ENCODE data around the gene N4BP2. TPM values are rescaled to one million over a fixed set of nuclear protein-coding genes. Genes with fewer than 3 reads are reported as not detected.

N4BP2 gene
- total RNA-seq, 1 experiment from 2014 or later = 5.3 TPM

DNA sequence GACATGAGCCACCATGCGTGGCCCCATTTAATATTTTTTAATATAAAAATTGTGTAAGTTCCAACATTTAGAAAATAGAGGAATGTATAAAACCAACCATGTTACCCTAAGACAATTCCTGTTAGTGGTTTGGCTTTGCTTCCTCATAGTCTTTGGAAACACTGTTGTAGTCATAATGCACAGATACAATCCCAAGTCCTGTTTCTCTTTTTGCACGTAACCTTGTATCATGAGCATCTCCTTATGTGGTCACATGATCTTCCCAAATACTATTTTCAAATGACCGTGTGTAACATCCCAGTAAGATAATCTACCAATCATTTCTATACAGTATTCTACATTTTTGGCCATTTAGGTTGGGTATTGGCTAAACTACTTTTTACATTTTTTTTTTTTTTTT, 126.3 kb downstream of the N4BP2 start:
- DNase-seq = no peak
- Mint-ChIP-seq H3K27me3 (ENCODE audit: unreplicated experiment) (no peaks in the 10 kb centered on the region), H3K4me3 (ENCODE audit: low read depth, unreplicated experiment) (no peak overlapping the region), H3K36me3 (ENCODE audit: insufficient read depth, unreplicated experiment) (no peaks in the 10 kb centered on the region), H3K9me3 (ENCODE audit: low read depth, unreplicated experiment) (peaks cover 2% of the 10 kb centered on the region), H3K4me1 (ENCODE audit: low read depth, unreplicated experiment) (no peaks in the 10 kb centered on the region), H3K27ac (ENCODE audit: unreplicated experiment) (no peak overlapping the region)
- no TSS peak for BruUV-seq (replicated peaks)
- intact Hi-C loops (cut with micrococcal nuclease; ENCODE audit: unreplicated experiment) = no loop called here
- CTCF ChIA-PET = no interaction called here
- TF ChIP-seq, protein P1, sequence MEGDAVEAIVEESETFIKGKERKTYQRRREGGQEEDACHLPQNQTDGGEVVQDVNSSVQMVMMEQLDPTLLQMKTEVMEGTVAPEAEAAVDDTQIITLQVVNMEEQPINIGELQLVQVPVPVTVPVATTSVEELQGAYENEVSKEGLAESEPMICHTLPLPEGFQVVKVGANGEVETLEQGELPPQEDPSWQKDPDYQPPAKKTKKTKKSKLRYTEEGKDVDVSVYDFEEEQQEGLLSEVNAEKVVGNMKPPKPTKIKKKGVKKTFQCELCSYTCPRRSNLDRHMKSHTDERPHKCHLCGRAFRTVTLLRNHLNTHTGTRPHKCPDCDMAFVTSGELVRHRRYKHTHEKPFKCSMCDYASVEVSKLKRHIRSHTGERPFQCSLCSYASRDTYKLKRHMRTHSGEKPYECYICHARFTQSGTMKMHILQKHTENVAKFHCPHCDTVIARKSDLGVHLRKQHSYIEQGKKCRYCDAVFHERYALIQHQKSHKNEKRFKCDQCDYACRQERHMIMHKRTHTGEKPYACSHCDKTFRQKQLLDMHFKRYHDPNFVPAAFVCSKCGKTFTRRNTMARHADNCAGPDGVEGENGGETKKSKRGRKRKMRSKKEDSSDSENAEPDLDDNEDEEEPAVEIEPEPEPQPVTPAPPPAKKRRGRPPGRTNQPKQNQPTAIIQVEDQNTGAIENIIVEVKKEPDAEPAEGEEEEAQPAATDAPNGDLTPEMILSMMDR (IDR thresholded peaks at IDR 0.05; ENCODE audit: unreplicated experiment) = no peak

DNA sequence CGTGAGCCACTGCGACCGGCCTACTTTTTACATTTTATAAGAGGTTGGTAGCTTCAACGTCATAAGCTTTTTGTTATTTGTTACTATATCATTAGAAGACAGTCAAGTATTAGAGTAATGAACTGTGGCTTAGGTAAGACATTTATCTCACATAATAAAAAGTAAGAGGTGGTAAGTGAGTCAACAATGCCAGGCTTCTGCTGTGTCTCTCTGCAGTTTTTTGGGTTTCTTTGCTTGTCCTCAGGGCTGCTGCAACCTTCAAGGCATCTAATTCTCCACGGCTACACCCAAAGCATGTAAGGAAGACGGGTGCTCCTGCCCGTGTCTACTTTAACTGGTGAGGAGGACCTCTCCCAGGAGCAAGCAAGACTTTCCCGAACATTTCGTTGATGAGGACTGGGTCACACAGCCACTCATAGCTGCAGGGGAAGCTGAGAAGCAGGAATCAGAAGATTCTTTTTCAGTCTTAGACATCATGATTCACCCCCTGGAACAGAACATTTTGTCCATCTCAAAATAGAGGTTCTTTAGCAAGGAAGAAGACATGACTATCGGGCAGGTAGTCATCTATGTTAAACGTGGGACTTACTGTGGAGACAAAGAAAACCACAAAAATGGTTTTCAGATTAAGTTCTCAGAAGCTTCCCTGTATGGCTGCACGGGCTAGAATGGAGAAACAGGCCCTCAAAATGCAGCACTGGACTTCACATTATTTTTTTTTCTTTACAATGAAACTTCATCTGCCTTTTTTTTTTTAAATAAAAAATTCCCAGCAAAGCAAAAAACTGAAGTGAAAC, 127.2 kb downstream of the N4BP2 start:
- DNase-seq = no peak

DNA sequence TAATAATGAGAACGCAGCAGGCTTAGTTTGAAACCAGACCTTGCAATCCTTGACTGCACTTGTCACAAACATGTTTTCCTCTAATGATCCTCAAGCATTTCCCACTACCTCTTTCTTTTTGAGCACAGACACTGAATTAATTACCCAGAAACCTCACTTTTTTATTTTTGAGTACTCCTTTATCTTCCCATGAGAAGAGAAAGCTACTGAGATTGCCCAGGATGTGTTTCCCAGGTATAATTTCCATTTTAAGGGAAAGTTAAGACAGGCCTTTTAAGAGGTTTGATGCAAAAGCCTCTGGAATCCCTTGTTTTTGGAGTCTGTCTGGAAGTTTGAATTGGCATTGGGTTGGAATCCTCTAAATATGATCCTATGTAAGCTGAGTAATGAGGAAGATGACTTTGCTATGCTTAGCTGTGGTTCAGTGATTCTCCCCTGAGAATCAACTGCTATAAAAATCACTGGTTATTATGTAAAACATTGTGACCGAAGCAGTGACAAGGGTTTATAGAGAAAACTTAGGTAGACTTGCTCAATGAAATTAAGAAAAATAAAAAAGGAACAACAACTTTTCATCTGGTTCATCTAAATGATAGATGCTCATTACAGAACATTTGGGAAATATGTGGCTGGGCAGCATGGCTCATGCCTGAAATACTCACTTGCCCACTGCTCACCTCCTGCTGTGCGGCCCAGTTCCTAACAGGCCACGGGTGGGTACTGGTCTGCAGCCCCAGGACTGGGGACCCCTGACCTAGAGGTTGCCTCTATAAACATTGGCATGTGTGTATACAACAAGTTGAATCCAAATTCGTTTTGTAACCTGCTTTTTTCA, 129.4 kb downstream of the N4BP2 start:
- no peak for DNase-seq
- no TSS peak for BruUV-seq (replicated peaks)
- H3K9me3 Mint-ChIP-seq (ENCODE audit: low read depth, unreplicated experiment) = peaks cover 1% of the 10 kb centered on the region
- H3K27me3 Mint-ChIP-seq (ENCODE audit: unreplicated experiment) = no peaks in the 10 kb centered on the region
- no peak overlapping the region for H3K27ac Mint-ChIP-seq (ENCODE audit: unreplicated experiment)
- TF ChIP-seq, protein P1 (IDR thresholded peaks at IDR 0.05; ENCODE audit: unreplicated experiment) = no peak
- no peak overlapping the region for H3K4me3 Mint-ChIP-seq (ENCODE audit: low read depth, unreplicated experiment)
- no peaks in the 10 kb centered on the region for H3K36me3 Mint-ChIP-seq (ENCODE audit: insufficient read depth, unreplicated experiment)
- H3K4me1 Mint-ChIP-seq (ENCODE audit: low read depth, unreplicated experiment) = peaks cover 4% of the 10 kb centered on the region
- intact Hi-C loops (cut with micrococcal nuclease; ENCODE audit: unreplicated experiment) = no loop called here
- CTCF ChIA-PET = no interaction called here

More for the DNA sequence above, 127.2 kb downstream of the N4BP2 start:
- peaks cover 2% of the 10 kb centered on the region for H3K9me3 Mint-ChIP-seq (ENCODE audit: low read depth, unreplicated experiment)
- H3K4me3 Mint-ChIP-seq (ENCODE audit: low read depth, unreplicated experiment) = no peak overlapping the region
- no peak overlapping the region for H3K27ac Mint-ChIP-seq (ENCODE audit: unreplicated experiment)
- no peaks in the 10 kb centered on the region for H3K27me3 Mint-ChIP-seq (ENCODE audit: unreplicated experiment)
- H3K36me3 Mint-ChIP-seq (ENCODE audit: insufficient read depth, unreplicated experiment) = no peaks in the 10 kb centered on the region
- TF ChIP-seq, protein P1 (IDR thresholded peaks at IDR 0.05; ENCODE audit: unreplicated experiment) = no peak
- no TSS peak for BruUV-seq (replicated peaks)
- H3K4me1 Mint-ChIP-seq (ENCODE audit: low read depth, unreplicated experiment) = no peaks in the 10 kb centered on the region
- CTCF ChIA-PET = no interaction called here
- intact Hi-C loops (cut with micrococcal nuclease; ENCODE audit: unreplicated experiment) = no loop called here

DNA sequence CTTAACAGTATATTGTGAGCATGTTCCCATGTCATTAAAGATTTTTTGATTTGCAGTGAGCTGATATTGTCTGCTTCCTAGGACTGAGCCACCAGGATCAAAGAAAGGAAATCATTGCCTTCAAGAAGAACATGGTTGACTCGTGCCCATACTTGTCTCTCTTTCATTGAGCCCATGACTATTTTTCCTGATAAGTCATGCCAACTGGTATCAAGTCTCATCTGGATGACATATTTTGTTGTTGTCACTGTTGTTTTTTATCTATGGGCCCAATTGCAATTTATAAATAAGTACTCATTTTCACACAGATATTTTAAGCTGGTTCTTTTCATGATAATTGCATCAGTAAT, 130.0 kb downstream of the N4BP2 start:
- TF ChIP-seq, protein P1 (IDR thresholded peaks at IDR 0.05; ENCODE audit: unreplicated experiment) = no peak
- CTCF ChIA-PET = no interaction called here
- no TSS peak for BruUV-seq (replicated peaks)
- no peak overlapping the region for H3K27ac Mint-ChIP-seq (ENCODE audit: unreplicated experiment)
- peaks cover 10% of the 10 kb centered on the region for H3K4me1 Mint-ChIP-seq (ENCODE audit: low read depth, unreplicated experiment)
- intact Hi-C loops (cut with micrococcal nuclease; ENCODE audit: unreplicated experiment) = no loop called here
- H3K9me3 Mint-ChIP-seq (ENCODE audit: low read depth, unreplicated experiment) = no peaks in the 10 kb centered on the region
- H3K36me3 Mint-ChIP-seq (ENCODE audit: insufficient read depth, unreplicated experiment) = no peaks in the 10 kb centered on the region
- H3K4me3 Mint-ChIP-seq (ENCODE audit: low read depth, unreplicated experiment) = no peak overlapping the region
- no peaks in the 10 kb centered on the region for H3K27me3 Mint-ChIP-seq (ENCODE audit: unreplicated experiment)
- DNase-seq = no peak
